T-cell (primary cell): Measurements from ENCODE around the gene TEAD1. TPM values are rescaled to one million over a fixed set of nuclear protein-coding genes. Genes with fewer than 3 reads are reported as not detected.

Source experiments
- ATAC-seq, 4 experiments: fragments of 200-7000 bp in 3 of 4; fragments of 150-1000 bp in 1 of 4; cut with Tn5 transposase; replicated peaks in 1 of 4; 1 replicate in 3 of 4; 2 replicates in 1 of 4; pipeline ENCODE4 v1.10.0; 2021; ENCODE audit warnings: moderate library complexity in 3 of 4, mild to moderate bottlenecking in 2 of 4, moderate number of reproducible peaks in 1 of 4
- CTCF ChIA-PET, 2 donors: fragments of 300-600 bp; sonication (Branson Sonifier 250); formaldehyde crosslinking; loops; one replicate each; lab custom pipeline; 2022; ENCODE audit warnings: antibody characterized with exemption in 2 of 2; lab: Charles Lee
- POLR2A ChIA-PET, 2 donors: fragments of 300-600 bp; sonication (Branson Sonifier 250); formaldehyde crosslinking; loops; one replicate each; lab custom pipeline; 2022; ENCODE audit warnings: antibody characterized with exemption in 2 of 2; lab: Charles Lee
- DNase-seq, 35 experiments: peaks; one replicate each; pipeline versions ENCODE4 v3.0.0 to v3.0.0-alpha.2; 2013 to 2023
- H3K27ac ChIP-seq: one replicate; pipeline ENCODE4 v1.5.1; 2013; ENCODE audit warnings: low read length
- H3K27me3 ChIP-seq, 2 experiments: replicated peaks in 1 of 2; 1 replicate in 1 of 2; 2 replicates in 1 of 2; pipeline versions ENCODE4 v1.6.1 to v1.7.0; 2013; ENCODE audit warnings: low read length in 1 of 2, mixed read lengths in 1 of 2; ENCODE audit not compliant: control insufficient read depth in 2 of 2, insufficient read depth in 2 of 2; ENCODE audit errors: extremely low read depth in 1 of 2
- H3K36me3 ChIP-seq, 2 donors: 1 replicate in 1 of 2; 2 replicates in 1 of 2; pipeline versions ENCODE4 v1.6.1 to v1.7.0; 2013; ENCODE audit warnings: low read length in 1 of 2; ENCODE audit not compliant: control insufficient read depth in 2 of 2, insufficient read depth in 1 of 2; ENCODE audit errors: extremely low read depth in 1 of 2
- H3K4me1 ChIP-seq, 2 experiments: 1 replicate in 1 of 2; 2 replicates in 1 of 2; pipeline versions ENCODE4 v1.6.1 to v1.7.0; 2013; ENCODE audit warnings: low read length in 2 of 2, mixed read lengths in 1 of 2; ENCODE audit not compliant: insufficient read depth in 2 of 2, control insufficient read depth in 1 of 2; ENCODE audit errors: extremely low read depth in 1 of 2
- H3K4me3 ChIP-seq, 2 donors: 1 replicate in 1 of 2; 2 replicates in 1 of 2; pipeline versions ENCODE4 v1.5.1 to v1.7.0; 2013; ENCODE audit warnings: mild to moderate bottlenecking in 2 of 2, low read length in 1 of 2, moderate library complexity in 1 of 2; ENCODE audit not compliant: control insufficient read depth in 1 of 2; ENCODE audit errors: extremely low read depth in 1 of 2
- H3K9me3 ChIP-seq: 2 replicates; pipeline ENCODE4 v1.7.0; 2013
- H3K27ac Mint-ChIP-seq, 2 donors: one replicate each; pipeline ENCODE4 v1.8.0; 2020 to 2021; ENCODE audit warnings: mild to moderate bottlenecking in 2 of 2, mixed read lengths in 2 of 2
- H3K27me3 Mint-ChIP-seq, 2 donors: one replicate each; pipeline ENCODE4 v1.8.0; 2021 to 2022; ENCODE audit warnings: mixed read lengths in 2 of 2
- H3K36me3 Mint-ChIP-seq: one replicate; pipeline ENCODE4 v1.8.0; 2021; ENCODE audit warnings: mixed read lengths
- H3K4me1 Mint-ChIP-seq, 3 donors: one replicate each; pipeline ENCODE4 v1.8.0; 2020 to 2022; ENCODE audit warnings: mixed read lengths in 3 of 3, mild to moderate bottlenecking in 1 of 3
- H3K4me3 Mint-ChIP-seq, 3 donors: one replicate each; pipeline ENCODE4 v1.8.0; 2020 to 2022; ENCODE audit warnings: mild to moderate bottlenecking in 3 of 3, mixed read lengths in 3 of 3, moderate library complexity in 3 of 3
- H3K9me3 Mint-ChIP-seq, 3 donors: one replicate each; pipeline ENCODE4 v1.8.0; 2020 to 2022; ENCODE audit warnings: mixed read lengths in 3 of 3
- WGBS: methylation state at CpG from one replicate; pipeline ENCODE4 v1.1.5; 2013; ENCODE audit warnings: missing lambda C conversion rate; ENCODE audit not compliant: insufficient coverage; 5-methylcytosine and 5-hydroxymethylcytosine counted together
- total RNA-seq, 35 experiments: library from RNA in 6 of 35; stranded (reverse) in 6 of 35; fragments of 120-200 nt in 1 of 35; gene quantifications; one replicate each; pipeline versions ENCODE4 v1.2.1 to v1.2.4 and lab custom pipeline; 2013 to 2026

TEAD1 gene
- total RNA-seq, 5 donors from 2014 or later (not counting 1 experiment from before 2014, with no cell fraction given): 0.20 to 0.72 (median 0.44) TPM; not detected in 1

DNA sequence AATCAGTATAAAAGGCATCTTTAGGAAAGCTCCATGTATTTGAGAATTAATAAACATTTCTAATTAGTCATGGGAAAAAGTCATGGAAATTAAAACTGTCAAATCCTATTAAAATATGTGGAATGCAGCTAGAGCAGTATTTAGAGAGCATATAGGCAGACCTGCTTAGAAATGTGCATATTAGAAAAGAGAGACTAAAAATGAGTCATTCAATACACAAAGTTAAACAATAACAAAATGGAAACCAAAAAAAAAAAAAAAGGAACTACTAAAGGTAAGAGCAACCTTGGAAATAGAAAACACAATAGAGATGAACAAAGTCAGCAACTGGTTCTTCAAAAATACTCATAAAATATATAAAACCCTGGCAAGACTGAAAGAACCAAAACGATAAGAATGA lies 275.2 kb downstream of the TEAD1 start:
- WGBS: no CpG with 5 or more reads among the region's 1 CpG
- CTCF ChIA-PET: interaction anchor here in 1 of 2 donors (0.7 kb wide), 1 partner anchor 397 kb away, joined by 3 read pairs; no protein-coding TSS in a partner anchor
- Mint-ChIP-seq H3K27ac (no peak overlapping the region), H3K36me3 (no peaks in the 10 kb centered on the region), H3K27me3 (peaks cover 20 to 33% of the 10 kb centered on the region in 2 donors), H3K4me3 (no peak overlapping the region), H3K4me1 (no peaks in the 10 kb centered on the region), H3K9me3 (peaks cover 5 to 18% (median 11%) of the 10 kb centered on the region in 3 donors)
- ATAC-seq (no peak), DNase-seq (no peak)
- no peaks in the 10 kb centered on the region for H3K4me1 ChIP-seq
- no peak overlapping the region for H3K27ac ChIP-seq
- no peaks in the 10 kb centered on the region for H3K36me3 ChIP-seq
- POLR2A ChIA-PET: no interaction called here
- no peak overlapping the region for H3K4me3 ChIP-seq
- H3K27me3 ChIP-seq: peaks cover 0 to 3% of the 10 kb centered on the region in 2 experiments
- H3K9me3 ChIP-seq: peaks cover 2% of the 10 kb centered on the region

DNA sequence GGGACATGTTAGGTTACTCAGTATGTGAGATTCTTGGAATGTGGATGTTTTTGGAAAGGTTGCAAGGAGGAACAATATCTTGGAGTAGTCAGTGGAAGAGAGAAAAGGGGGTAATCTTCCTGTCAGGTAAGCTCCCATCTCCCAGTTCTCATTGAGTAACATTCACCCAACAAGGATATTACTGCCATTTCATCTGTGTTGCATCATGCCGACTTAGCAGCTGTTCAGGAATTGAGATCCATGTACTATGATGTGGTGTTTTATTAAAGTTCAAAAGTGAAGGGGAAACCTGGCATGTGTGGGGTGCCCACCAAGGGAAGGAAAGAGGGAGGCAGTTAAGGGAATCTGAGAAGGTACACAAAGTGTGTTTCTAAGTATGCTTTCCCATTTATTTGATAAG lies 276.4 kb downstream of the TEAD1 start:
- ChIA-PET POLR2A (no interaction called here), CTCF (no interaction called here)
- peaks cover 2% of the 10 kb centered on the region for H3K9me3 ChIP-seq
- Mint-ChIP-seq H3K9me3 (peaks cover 5 to 18% (median 11%) of the 10 kb centered on the region in 3 donors), H3K27ac (no peak overlapping the region), H3K36me3 (no peaks in the 10 kb centered on the region), H3K4me3 (no peak overlapping the region), H3K27me3 (peaks cover 20 to 28% of the 10 kb centered on the region in 2 donors), H3K4me1 (no peaks in the 10 kb centered on the region)
- no peaks in the 10 kb centered on the region for H3K4me1 ChIP-seq
- H3K4me3 ChIP-seq: no peak overlapping the region
- ATAC-seq (no peak), DNase-seq (no peak)
- no peaks in the 10 kb centered on the region for H3K36me3 ChIP-seq
- H3K27me3 ChIP-seq: peaks cover 0 to 6% of the 10 kb centered on the region in 2 experiments
- 100% methylated on average over 1 of the region's 1 CpG for WGBS
- no peak overlapping the region for H3K27ac ChIP-seq

DNA sequence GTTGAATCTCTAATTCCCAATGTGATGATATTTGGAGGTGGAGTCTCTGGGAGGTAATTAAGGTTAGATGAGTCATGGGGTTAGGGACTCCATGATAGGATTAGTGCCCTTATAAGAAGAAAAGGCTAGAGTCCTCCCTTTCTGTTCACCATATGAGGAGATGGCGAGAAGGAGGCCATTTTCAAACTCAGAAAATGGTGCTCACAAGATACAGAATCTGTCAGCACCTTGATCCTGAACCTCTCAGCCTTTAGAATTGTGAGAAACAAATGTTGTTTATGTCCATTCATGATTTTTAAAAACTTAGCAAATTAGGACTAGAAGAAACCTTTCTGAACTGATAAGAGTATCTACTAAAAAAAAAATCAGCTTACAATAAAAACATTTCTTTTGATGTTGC lies 277.2 kb downstream of the TEAD1 start:
- H3K27me3 ChIP-seq: peaks cover 0 to 6% of the 10 kb centered on the region in 2 experiments

DNA sequence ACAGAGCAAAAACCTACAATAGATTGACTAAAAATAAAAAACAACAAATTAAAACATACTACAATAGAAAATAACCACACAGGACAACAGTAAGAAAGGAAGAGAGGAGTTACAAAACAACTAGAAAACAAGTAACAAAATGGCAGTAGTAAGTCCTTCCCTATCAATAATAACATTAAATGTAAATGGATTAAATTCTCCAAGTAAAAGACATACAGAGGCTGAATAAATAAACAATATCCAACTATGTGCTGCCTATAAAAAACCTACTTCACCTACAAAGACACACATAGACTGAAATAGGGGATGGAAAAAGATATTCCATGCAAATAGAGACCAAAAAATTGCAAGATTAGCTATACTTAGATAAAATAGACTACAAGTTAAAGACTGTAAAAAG lies 277.9 kb downstream of the TEAD1 start:
- peaks cover 2 to 12% (median 11%) of the 10 kb centered on the region in 3 donors for H3K9me3 Mint-ChIP-seq
- H3K36me3 Mint-ChIP-seq: no peaks in the 10 kb centered on the region
- no peaks in the 10 kb centered on the region for H3K36me3 ChIP-seq
- no peak overlapping the region for H3K4me3 ChIP-seq
- H3K27ac ChIP-seq: no peak overlapping the region
- ChIA-PET CTCF (interaction anchor here in 1 of 2 donors (0.5 kb wide), 1 partner anchor 162 kb away, joined by 3 read pairs; no protein-coding TSS in a partner anchor), POLR2A (no interaction called here)
- ATAC-seq: no peak
- no peak overlapping the region for H3K27ac Mint-ChIP-seq
- H3K27me3 ChIP-seq: peaks cover 0 to 6% of the 10 kb centered on the region in 2 experiments
- peaks cover 2% of the 10 kb centered on the region for H3K9me3 ChIP-seq
- H3K4me1 ChIP-seq: no peaks in the 10 kb centered on the region
- H3K4me3 Mint-ChIP-seq: no peak overlapping the region
- H3K4me1 Mint-ChIP-seq: no peaks in the 10 kb centered on the region
- peaks cover 20 to 24% of the 10 kb centered on the region in 2 donors for H3K27me3 Mint-ChIP-seq
- no peak for DNase-seq

More for the DNA sequence above, 277.2 kb downstream of the TEAD1 start:
- ATAC-seq (no peak), DNase-seq (no peak)
- ChIA-PET POLR2A (no interaction called here), CTCF (no interaction called here)
- no peaks in the 10 kb centered on the region for H3K36me3 ChIP-seq
- Mint-ChIP-seq H3K36me3 (no peaks in the 10 kb centered on the region), H3K27ac (no peak overlapping the region), H3K4me3 (no peak overlapping the region), H3K9me3 (peaks cover 5 to 17% (median 11%) of the 10 kb centered on the region in 3 donors), H3K4me1 (no peaks in the 10 kb centered on the region), H3K27me3 (peaks cover 20 to 26% of the 10 kb centered on the region in 2 donors)
- no peaks in the 10 kb centered on the region for H3K4me1 ChIP-seq
- no peak overlapping the region for H3K27ac ChIP-seq
- WGBS: no CpG with 5 or more reads among the region's 1 CpG
- H3K4me3 ChIP-seq: no peak overlapping the region
- peaks cover 2% of the 10 kb centered on the region for H3K9me3 ChIP-seq

DNA sequence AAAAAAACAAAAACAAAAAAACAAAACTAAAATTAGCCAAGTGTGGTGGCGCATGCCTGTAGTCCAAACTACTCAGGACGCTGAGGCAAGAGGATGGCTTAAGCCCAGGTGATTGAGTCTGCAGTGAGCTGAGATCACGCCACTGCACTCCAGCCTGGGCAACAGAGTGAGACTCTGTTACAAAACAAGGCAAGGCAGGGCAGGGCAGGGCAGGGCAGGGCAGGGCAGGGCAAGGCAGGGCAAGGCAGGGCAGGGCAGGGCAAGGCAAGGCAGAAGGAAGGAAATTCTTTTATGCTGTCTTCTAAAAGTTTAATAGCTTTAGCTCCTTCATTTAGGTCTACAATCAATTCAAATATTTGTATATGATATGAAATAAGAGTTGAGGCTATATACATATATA lies 284.8 kb downstream of the TEAD1 start:
- no peak for ATAC-seq
- H3K4me1 ChIP-seq: no peaks in the 10 kb centered on the region
- H3K36me3 Mint-ChIP-seq: no peaks in the 10 kb centered on the region
- ChIA-PET CTCF (no interaction called here), POLR2A (no interaction called here)
- H3K27ac ChIP-seq: no peak overlapping the region
- 83% methylated on average over 3 of the region's 3 CpGs for WGBS
- no peaks in the 10 kb centered on the region for H3K9me3 ChIP-seq
- no peaks in the 10 kb centered on the region for H3K9me3 Mint-ChIP-seq
- no peak overlapping the region for H3K27ac Mint-ChIP-seq
- H3K4me3 ChIP-seq: no peak overlapping the region
- H3K27me3 Mint-ChIP-seq: peaks cover 13 to 22% of the 10 kb centered on the region in 2 donors
- H3K4me3 Mint-ChIP-seq: no peak overlapping the region
- H3K27me3 ChIP-seq: peaks cover 0 to 16% of the 10 kb centered on the region in 2 experiments
- DNase-seq: no peak
- no peaks in the 10 kb centered on the region for H3K4me1 Mint-ChIP-seq
- no peaks in the 10 kb centered on the region for H3K36me3 ChIP-seq

DNA sequence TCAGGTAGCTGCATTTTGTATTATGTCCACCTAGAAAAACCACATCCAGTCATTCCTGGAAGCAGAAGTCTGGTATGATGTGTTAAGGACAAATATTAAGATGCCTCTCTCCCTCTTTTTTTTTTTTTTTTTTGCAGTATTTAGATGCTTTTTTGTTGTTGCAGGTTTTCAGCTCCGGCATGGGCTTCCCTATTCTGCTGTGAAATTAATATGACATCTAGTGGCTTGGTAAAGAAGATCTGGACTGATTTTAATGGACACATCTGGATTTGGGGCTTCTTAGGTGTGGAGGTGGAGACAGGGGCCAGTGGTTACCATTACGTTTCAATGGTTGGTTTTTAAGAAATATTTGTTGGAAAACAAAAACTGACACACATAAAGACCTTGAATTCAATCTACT lies 287.4 kb downstream of the TEAD1 start:
- peaks cover 22 to 24% of the 10 kb centered on the region in 2 donors for H3K27me3 Mint-ChIP-seq
- no peaks in the 10 kb centered on the region for H3K9me3 Mint-ChIP-seq
- H3K36me3 ChIP-seq: no peaks in the 10 kb centered on the region
- H3K36me3 Mint-ChIP-seq: no peaks in the 10 kb centered on the region
- no peak for DNase-seq
- no peak overlapping the region for H3K4me3 ChIP-seq
- H3K9me3 ChIP-seq: no peaks in the 10 kb centered on the region
- H3K4me1 ChIP-seq: no peaks in the 10 kb centered on the region
- ChIA-PET POLR2A (no interaction called here), CTCF (interaction anchor here (0.7 to 1.3 kb wide), 2 partner anchors 370 to 373 kb away, joined by 4 to 7 read pairs; no protein-coding TSS in a partner anchor)
- WGBS: no CpG with 5 or more reads among the region's 2 CpGs
- H3K4me1 Mint-ChIP-seq: no peaks in the 10 kb centered on the region
- peaks cover 0 to 19% of the 10 kb centered on the region in 2 experiments for H3K27me3 ChIP-seq
- no peak for ATAC-seq
- no peak overlapping the region for H3K27ac Mint-ChIP-seq
- H3K27ac ChIP-seq: no peak overlapping the region
- no peak overlapping the region for H3K4me3 Mint-ChIP-seq
